Vagina (tissue), 2 donors: Measurements from ENCODE around the gene PSENEN.

Source experiments
- POLR2A ChIP-seq, 2 donors: fragments of 450-650 bp; IDR thresholded peaks; one replicate each; pipeline ENCODE4 v1.6.1; 2017; ENCODE audit warnings: antibody characterized with exemption in 2 of 2, mild to moderate bottlenecking in 2 of 2, moderate library complexity in 2 of 2
- TF ChIP-seq, protein P1 (sequence below), 3 experiments: fragments of 450-650 bp in 2 of 3; fragments of 200-600 bp in 1 of 3; sonication (generic) in 1 of 3; IDR thresholded peaks; one replicate each; pipeline ENCODE4 v1.5.1; 2017 to 2019; ENCODE audit warnings: antibody characterized with exemption in 3 of 3, mild to moderate bottlenecking in 2 of 3, moderate library complexity in 2 of 3

DNA sequence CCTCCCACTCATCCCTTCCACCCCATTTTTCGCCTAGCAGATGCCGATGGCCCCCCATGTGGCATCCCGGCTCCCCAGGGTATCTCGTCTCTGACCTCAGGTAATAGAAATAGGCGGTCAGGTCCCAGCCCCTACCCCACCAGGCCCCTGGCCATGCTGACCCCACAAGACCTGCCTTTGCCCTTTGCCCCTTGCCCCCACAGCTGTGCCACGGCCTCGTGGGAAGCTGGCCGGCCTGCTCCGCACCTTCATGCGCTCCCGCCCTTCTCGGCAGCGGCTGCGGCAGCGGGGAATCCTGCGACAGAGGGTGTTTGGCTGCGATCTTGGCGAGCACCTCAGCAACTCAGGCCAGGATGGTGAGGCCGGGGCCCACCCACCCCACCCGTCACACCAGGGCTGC, 35.3 kb downstream of the PSENEN start:
- no peak for TF ChIP-seq POLR2A (IDR thresholded peaks at IDR 0.05)
- TF ChIP-seq, protein P1, sequence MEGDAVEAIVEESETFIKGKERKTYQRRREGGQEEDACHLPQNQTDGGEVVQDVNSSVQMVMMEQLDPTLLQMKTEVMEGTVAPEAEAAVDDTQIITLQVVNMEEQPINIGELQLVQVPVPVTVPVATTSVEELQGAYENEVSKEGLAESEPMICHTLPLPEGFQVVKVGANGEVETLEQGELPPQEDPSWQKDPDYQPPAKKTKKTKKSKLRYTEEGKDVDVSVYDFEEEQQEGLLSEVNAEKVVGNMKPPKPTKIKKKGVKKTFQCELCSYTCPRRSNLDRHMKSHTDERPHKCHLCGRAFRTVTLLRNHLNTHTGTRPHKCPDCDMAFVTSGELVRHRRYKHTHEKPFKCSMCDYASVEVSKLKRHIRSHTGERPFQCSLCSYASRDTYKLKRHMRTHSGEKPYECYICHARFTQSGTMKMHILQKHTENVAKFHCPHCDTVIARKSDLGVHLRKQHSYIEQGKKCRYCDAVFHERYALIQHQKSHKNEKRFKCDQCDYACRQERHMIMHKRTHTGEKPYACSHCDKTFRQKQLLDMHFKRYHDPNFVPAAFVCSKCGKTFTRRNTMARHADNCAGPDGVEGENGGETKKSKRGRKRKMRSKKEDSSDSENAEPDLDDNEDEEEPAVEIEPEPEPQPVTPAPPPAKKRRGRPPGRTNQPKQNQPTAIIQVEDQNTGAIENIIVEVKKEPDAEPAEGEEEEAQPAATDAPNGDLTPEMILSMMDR (IDR thresholded peaks at IDR 0.05): no peak
